Kidney epithelial cell (primary cell): ENCODE data around the gene BTNL8. TPM values are rescaled to one million over a fixed set of nuclear protein-coding genes. Genes with fewer than 3 reads are reported as not detected.

ENCODE experiments used
- DNase-seq: peaks from one replicate; pipeline ENCODE4 v3.0.0-alpha.2; 2010; ENCODE audit warnings: low read depth
- H3K27me3 ChIP-seq: 2 replicates; pipeline ENCODE4 v1.6.0; 2011; ENCODE audit warnings: low read length; ENCODE audit not compliant: control insufficient read depth, insufficient read depth
- H3K36me3 ChIP-seq: 2 replicates; pipeline ENCODE4 v1.5.1; 2011; ENCODE audit warnings: low read length; ENCODE audit not compliant: control insufficient read depth, insufficient read depth
- H3K4me3 ChIP-seq: 2 replicates; pipeline ENCODE4 v1.5.1; 2011; ENCODE audit warnings: low read depth, mild to moderate bottlenecking, control low read depth, low read length
- total RNA-seq: library from RNA; depleted of rRNA; stranded (reverse); fragments of >200 nt; gene quantifications from 2 replicates; pipeline ENCODE4 v1.2.3, GENCODE V29; 2015
- TF ChIP-seq, protein P1 (sequence below): IDR thresholded peaks from 2 replicates; pipeline ENCODE4 v1.5.1; 2011; ENCODE audit warnings: mild to moderate bottlenecking, moderate library complexity, low read length, control low read depth, inconsistent platforms; ENCODE audit not compliant: insufficient read depth, poor library complexity, severe bottlenecking

Gene BTNL8
- total RNA-seq, 1 donor from 2014 or later, result not detected

DNA sequence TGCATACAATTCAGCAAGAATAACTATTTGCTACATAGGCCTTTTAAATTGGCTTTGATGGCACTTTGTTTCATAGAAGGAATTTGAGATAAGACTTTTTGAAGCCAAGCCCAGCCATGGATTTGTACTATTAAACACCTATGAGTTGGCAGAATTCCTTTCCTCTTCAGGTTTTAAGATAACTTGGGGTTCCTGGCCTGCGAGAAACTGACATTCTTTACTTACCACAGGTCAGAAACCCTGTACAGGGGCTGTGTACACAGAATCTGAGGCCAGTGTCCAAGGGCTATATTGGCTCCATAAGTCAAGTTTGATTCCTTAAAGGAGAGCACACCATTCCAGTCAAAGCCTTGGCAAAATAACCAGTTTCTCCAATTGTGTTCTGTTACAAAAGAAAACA, 78.9 kb downstream of the BTNL8 start:
- DNase-seq, result no peak
- no peak overlapping the region for H3K4me3 ChIP-seq
- no peaks in the 10 kb centered on the region for H3K36me3 ChIP-seq
- TF ChIP-seq, protein P1, sequence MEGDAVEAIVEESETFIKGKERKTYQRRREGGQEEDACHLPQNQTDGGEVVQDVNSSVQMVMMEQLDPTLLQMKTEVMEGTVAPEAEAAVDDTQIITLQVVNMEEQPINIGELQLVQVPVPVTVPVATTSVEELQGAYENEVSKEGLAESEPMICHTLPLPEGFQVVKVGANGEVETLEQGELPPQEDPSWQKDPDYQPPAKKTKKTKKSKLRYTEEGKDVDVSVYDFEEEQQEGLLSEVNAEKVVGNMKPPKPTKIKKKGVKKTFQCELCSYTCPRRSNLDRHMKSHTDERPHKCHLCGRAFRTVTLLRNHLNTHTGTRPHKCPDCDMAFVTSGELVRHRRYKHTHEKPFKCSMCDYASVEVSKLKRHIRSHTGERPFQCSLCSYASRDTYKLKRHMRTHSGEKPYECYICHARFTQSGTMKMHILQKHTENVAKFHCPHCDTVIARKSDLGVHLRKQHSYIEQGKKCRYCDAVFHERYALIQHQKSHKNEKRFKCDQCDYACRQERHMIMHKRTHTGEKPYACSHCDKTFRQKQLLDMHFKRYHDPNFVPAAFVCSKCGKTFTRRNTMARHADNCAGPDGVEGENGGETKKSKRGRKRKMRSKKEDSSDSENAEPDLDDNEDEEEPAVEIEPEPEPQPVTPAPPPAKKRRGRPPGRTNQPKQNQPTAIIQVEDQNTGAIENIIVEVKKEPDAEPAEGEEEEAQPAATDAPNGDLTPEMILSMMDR, result no peak
- no peaks in the 10 kb centered on the region for H3K27me3 ChIP-seq

DNA sequence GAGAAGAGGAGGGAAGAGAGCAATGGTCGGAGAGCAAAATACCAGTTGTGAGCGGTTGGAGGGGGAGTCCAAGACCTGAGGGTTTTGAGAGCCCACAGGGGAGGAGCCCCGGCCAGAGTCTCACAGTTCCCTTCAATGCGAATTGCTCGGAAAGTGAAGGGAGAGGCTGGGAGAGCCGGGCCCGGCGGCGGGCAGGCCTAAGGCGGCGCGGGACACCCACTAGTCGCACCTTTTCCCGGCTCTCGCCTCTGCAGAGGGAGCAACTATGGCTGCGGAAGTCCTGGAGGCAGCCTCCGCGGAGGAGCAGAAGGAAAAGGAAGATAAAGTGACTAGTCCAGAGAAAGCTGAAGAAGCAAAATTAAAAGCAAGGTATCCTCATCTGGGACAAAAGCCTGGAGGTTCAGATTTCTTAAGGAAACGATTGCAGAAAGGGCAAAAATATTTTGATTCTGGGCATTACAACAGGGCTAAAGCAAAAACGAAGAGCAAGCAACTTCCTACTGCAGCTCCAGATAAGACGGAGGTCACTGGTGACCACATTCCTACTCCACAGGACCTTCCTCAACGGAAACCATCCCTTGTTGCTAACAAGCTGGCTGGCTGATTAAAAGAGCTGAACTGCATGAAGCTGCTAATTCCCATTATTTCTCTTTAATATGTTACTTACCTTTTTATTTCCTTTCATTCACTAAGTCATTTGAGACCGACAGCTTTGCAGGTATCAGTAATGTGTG, 83.2 kb downstream of the BTNL8 start:
- Histone ChIP-seq H3K36me3 (no peaks in the 10 kb centered on the region), H3K4me3 (no peak overlapping the region), H3K27me3 (no peaks in the 10 kb centered on the region)
- no peak for DNase-seq
- TF ChIP-seq, protein P1, result no peak

DNA sequence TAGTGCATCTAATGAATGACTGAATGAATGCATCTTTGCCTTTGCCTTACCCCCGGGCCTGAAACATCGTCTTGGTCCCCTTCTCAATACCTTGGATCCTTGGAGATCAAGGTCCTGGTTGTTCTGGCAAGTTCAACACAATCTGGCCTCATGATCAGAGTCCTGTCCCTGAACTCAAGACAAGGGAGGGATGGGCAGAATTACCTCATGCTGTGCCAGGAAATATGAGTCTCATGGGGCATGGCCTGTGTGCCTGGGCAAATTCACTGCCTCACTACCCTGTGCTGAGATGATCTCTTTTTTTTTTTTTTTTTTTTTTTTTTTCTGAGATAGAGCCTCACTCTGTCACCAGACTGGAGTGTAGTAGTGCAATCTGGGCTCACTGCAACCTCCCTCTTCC, 89.1 kb downstream of the BTNL8 start:
- H3K36me3 ChIP-seq, result no peaks in the 10 kb centered on the region
- TF ChIP-seq, protein P1, result no peak
- no peak for DNase-seq
- no peak overlapping the region for H3K4me3 ChIP-seq
- no peaks in the 10 kb centered on the region for H3K27me3 ChIP-seq

DNA sequence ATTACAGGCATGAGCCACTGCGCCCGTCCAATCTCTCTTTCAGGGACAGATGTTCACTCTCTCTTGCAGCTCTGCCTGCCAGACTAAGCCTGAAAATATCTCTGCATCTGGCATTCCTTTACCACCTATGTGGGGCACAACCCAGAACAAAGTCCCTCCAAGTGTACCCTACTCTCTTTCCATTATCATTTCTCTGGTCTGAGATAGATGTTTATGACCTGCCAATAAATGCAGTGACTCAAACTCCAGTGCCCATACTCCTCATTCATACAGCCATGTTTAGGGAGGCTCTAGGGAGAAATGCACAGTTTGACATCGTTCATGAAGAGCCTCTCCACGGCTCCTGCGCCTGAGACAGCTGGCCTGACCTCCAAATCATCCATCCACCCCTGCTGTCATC, 89.6 kb downstream of the BTNL8 start, which contains the start of gene BTNL3:
BTNL3 (plus strand) TSS at position 255 of the 400 bp plus-strand sequence. CDS start 183 bp downstream, outside the sequence.
- Histone ChIP-seq H3K4me3 (no peak within 1 kb of the TSS), H3K36me3 (no peaks in the 10 kb centered on the region), H3K27me3 (no peaks in the 10 kb centered on the region)
- TF ChIP-seq, protein P1, result no peak
- DNase-seq, result no peak

DNA sequence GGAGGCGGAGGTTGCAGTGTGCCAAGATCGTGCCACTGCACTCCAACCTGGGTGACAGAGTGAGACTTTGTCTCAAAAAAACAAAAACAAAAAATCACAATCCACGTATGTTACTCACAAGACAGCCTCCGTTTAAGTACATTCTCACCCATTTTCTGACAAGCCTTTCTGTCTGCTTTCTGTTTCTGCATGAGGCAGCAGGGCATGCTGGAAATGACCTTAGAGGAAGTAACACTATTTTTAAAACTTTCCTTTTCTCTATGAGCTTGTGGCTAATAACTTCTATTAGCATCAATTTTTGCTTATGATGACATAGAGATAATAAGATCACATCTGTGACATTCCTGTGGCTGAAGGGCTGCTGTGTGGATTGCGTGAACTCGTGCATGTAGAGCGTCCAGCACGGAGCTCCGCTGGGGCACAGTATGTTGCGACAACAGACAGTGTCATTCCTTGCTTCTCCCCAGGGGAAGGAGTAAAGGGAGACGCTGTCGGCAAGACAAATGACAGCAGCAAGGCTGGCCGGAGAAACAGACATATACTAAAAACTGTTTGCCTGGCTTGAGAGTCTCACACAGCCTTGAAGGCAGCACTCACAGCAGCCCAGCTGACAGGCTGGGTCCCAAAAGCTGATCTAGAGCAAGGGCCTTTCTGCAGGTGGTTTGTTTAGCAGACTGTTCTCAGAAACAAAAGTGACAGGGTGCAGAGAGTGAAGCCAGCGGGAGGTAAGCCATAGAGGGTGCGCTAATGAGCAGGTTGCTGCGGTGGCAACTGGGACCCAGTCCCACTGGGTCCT, 91.3 kb downstream of the BTNL8 start:
- no peaks in the 10 kb centered on the region for H3K27me3 ChIP-seq
- no peak for DNase-seq
- no peaks in the 10 kb centered on the region for H3K36me3 ChIP-seq
- H3K4me3 ChIP-seq, result no peak overlapping the region
- TF ChIP-seq, protein P1, result no peak

DNA sequence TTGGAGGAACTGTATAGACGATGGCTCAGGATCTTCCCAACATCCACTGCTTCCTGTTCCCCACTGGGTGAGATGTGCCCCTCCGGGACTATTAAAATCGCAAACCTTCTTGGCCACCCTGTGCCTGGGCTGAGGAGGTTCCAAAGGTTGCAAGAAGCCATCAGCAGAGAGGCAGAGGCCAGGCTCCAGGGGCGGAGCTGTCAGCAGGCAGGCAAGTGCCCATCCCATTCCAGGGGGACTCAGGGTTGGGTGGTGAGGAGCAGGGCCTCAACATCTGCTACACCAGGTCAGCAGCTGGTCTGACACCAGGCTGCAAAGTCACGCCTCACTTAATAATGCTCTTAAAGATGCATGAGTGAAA, 91.9 kb downstream of the BTNL8 start:
- TF ChIP-seq, protein P1, result no peak
- DNase-seq, result no peak
- H3K4me3 ChIP-seq, result no peak overlapping the region
- no peaks in the 10 kb centered on the region for H3K27me3 ChIP-seq
- H3K36me3 ChIP-seq, result no peaks in the 10 kb centered on the region
